ENCODE results near the gene ASAP3. TPM values are rescaled to one million over a fixed set of nuclear protein-coding genes. Genes with fewer than 3 reads are reported as not detected.

Gene ASAP3
- total and polyA plus RNA-seq, 2 of the 13 experiments (the other 11 are each of a cell fraction or from before 2014, with no cell fraction given), result 32.6 to 37.0 TPM

- no peak for TF ChIP-seq TRIM22 (IDR thresholded peaks at IDR 0.05)
- no peak for TF ChIP-seq ATF1 (CRISPR knock-in tag; IDR thresholded peaks at IDR 0.05)
- TF ChIP-seq TBX2 (CRISPR knock-in tag; IDR thresholded peaks at IDR 0.05; ENCODE audit: borderline replicate concordance), result peak; percentile 56; the same call in 1 of the 2 replicates
- 0 out of 2 replicates have a peak, but pooled peaks have one; percentile 29 for TF ChIP-seq MEIS1 (CRISPR knock-in tag; IDR thresholded peaks at IDR 0.05; ENCODE audit: borderline replicate concordance)
- no peak for TF ChIP-seq ZFP62 (CRISPR knock-in tag; IDR thresholded peaks at IDR 0.05)
- TF ChIP-seq PRDM4 (CRISPR knock-in tag; IDR thresholded peaks at IDR 0.05; ENCODE audit: borderline replicate concordance), result no peak
- 0 out of 2 replicates have a peak, but pooled peaks have one; percentile 67 for TF ChIP-seq KMT2B (CRISPR knock-in tag; IDR thresholded peaks at IDR 0.05)
- no peak; the same call in 1 of the 2 replicates for TF ChIP-seq HOXA5 (CRISPR knock-in tag; IDR thresholded peaks at IDR 0.05)
- 0 out of 2 replicates have a peak, but pooled peaks have one; percentile 60 for TF ChIP-seq ZNF276 (CRISPR knock-in tag; IDR thresholded peaks at IDR 0.05; ENCODE audit: low read depth)
- TF ChIP-seq PHF21A (CRISPR knock-in tag; IDR thresholded peaks at IDR 0.05), result 0 out of 2 replicates have a peak, but pooled peaks have one; percentile 26
- no peak; the same call in 1 of the 2 replicates for TF ChIP-seq ZNF354B (CRISPR knock-in tag; IDR thresholded peaks at IDR 0.05)
- no peak for TF ChIP-seq SP140L (CRISPR knock-in tag; IDR thresholded peaks at IDR 0.05; ENCODE audit: borderline replicate concordance)
- TF ChIP-seq ZNF547 (CRISPR knock-in tag; IDR thresholded peaks at IDR 0.05), result no peak
- TF ChIP-seq RFXAP (CRISPR knock-in tag; IDR thresholded peaks at IDR 0.05; ENCODE audit: borderline replicate concordance), result 0 out of 2 replicates have a peak, but pooled peaks have one; percentile 47
- 0 out of 2 replicates have a peak, but pooled peaks have one; percentile 58 for TF ChIP-seq BRF2 (CRISPR knock-in tag; IDR thresholded peaks at IDR 0.05)
- peak; percentile 90 for TF ChIP-seq CEBPG (CRISPR knock-in tag; IDR thresholded peaks at IDR 0.05)
- no peak for TF ChIP-seq ISX (CRISPR knock-in tag; conservative IDR thresholded peaks at IDR 0.05)
- no peak for TF ChIP-seq KLF11 (CRISPR knock-in tag; IDR thresholded peaks at IDR 0.05)
- no peak for TF ChIP-seq ZBTB21 (CRISPR knock-in tag; IDR thresholded peaks at IDR 0.05)
- TF ChIP-seq TOE1 (CRISPR knock-in tag; IDR thresholded peaks at IDR 0.05), result no peak
- TF ChIP-seq NONO (IDR thresholded peaks at IDR 0.05), result no peak
- peak; percentile 20; the same call in 1 of the 2 replicates for TF ChIP-seq NONO (CRISPR knock-in tag; conservative IDR thresholded peaks at IDR 0.05)
- no peak for TF ChIP-seq SIX4 (CRISPR knock-in tag; IDR thresholded peaks at IDR 0.05)
- no peak for TF ChIP-seq HNRNPLL (IDR thresholded peaks at IDR 0.05; ENCODE audit: low read depth, low read length, poor library complexity, severe bottlenecking)
These were observed 47.0 kb upstream of the ASAP3 start, which contains the start of gene E2F2 (continued) for GRCh38 chr1:23530747-23531561.

Measured in HepG2 (cell line).